DMS153 (cell line): ENCODE data around the gene OR5H2.
"Not testable (repeated sequence)": the region's sequence is repeated elsewhere in the genome, so short reads cannot be mapped to it uniquely, and the experiment has no call there.

Experiments used
- DNase-seq: peaks from one replicate; lab custom pipeline; 2025; lab: John Stamatoyannopoulos, UW

Gene OR5H2

DNA sequence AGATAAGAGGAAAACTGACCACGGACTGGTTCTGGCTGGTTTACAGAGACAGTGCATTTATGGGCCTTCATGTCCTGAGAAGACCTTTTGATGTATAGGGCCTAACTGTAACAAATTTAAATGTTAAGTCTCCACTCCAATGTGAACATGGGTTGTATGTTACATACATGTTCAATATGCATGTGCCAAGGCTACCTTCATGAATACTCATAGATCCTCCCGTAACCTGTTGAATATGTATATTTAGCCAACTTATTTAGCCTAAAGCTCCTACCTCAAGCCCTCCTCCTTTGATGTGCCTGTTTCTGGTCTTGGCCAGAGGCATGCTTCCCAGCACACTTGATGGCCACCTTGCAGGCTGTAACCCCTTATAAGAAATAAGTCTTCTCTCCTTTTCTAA, at the start of gene OR5H2:
Gene OR5H2, plus strand, starts transcription at position 301 of the 400 bp plus-strand sequence. CDS start 398 bp downstream, outside the sequence.
- no peak for DNase-seq

DNA sequence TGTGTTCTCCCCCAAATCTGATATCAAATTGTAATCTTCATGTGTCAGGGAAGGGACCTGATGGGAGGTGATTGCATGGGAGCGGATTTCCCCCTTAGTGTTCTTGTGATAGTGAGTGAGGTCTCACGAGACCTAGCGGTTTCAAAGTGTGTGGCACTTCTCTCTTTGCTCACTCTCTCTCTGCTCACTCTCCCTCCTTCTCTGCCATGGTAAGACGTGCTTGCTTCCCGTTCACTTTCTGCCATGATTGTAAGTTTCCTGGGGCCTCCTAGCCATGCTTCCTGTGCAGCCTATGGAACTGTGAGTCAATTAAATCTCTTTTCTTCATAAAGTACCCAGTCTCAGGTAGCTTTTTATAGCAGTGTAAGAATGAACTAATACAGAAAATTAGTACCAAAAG, 48.8 kb upstream of the OR5H2 start:
- no peak for DNase-seq

DNA sequence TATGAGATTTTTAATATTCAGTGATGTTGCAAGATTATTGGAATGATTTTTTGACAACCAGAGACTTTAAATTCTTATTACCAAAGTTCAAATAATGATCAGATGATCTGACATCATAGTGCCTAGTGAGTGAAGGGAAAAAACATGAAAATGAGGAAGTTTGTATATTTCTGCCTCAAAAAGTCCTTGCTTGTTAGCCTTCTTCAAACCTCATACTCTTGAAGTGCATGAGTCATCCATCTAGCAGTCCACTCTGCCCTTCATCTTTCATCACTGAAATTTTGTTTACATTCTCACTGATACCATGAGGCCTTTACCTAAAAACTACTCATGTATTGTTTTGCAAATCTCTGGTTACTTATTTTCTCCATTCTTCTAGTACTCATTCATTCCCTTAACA, 42.2 kb upstream of the OR5H2 start:
- DNase-seq: no peak

DNA sequence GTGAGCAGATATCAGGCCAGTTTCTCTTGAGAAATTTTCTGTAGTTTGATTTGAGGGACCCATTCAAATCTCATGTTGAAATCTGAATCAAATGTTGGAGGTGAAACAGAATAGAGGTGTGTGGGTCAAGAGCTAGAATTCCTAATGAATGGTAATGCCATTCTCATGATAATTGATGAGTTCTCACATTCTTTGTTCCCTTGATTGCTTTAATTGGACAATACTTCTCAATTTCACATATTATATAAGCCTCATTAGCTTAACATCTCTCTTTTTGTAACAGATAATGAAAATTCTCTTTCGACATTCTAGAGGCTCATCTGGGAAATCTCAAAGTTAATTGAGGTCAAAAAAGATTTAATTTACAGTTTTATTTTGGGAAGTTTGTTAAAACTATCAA, 40.1 kb upstream of the OR5H2 start:
- no peak for DNase-seq

DNA sequence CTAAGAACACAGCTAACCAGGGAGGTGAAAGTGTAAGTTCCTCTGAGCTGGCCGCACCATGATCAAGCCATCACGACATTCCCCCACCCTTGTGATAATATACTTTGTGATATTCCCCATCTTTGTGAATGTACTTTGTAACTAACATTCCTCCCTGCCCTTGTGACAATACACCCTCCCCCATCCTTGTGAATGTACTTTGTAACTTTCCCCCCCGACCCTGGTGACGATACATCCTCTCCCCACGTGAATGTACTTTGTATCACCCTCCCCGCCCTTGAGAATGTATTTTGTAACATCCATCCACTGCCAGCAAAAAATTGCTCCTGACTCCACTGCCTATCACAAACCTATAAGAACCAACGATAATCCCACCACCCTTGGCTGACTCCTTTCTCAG, 38.5 kb upstream of the OR5H2 start:
- no peak for DNase-seq

DNA sequence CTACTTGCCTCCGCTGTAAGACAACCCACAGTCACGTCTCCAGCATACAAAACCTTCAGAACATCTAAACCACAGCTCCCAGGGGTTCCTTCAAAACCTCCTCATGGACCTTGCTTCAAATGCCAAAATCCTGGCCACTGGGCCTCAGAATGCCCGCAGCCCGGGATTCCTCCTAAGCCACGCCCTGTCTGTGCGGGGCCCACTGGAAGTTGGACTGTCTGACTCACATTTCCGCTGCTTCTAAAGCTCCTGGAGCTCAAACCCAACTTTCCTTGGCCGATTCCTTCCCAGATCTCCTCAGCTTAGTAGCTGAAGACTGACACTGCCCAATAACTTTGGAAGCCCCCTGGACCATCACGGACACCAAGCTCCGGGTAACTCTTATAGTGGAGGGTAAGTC, 36.2 kb upstream of the OR5H2 start:
- DNase-seq: no peak

DNA sequence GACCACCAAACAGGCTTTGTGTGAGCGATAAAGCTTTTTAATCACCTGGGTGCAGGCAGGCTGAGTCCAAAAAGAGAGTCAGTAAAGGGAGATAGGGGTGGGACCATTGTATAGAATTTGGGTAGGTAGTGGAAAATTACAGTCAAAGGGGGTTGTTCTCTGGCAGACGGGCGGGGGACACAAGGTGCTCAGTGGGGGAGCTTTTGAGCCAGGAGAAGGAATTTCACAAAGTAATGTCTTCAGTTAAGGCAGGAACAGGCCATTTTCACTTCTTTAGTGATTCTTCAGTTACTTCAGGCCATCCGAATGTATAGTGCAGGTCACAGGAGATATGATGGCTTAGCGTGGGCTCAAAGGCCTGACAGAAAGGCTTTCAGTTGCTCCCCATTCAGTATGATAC, 26.3 kb upstream of the OR5H2 start:
- DNase-seq: not testable (repeated sequence)

DNA sequence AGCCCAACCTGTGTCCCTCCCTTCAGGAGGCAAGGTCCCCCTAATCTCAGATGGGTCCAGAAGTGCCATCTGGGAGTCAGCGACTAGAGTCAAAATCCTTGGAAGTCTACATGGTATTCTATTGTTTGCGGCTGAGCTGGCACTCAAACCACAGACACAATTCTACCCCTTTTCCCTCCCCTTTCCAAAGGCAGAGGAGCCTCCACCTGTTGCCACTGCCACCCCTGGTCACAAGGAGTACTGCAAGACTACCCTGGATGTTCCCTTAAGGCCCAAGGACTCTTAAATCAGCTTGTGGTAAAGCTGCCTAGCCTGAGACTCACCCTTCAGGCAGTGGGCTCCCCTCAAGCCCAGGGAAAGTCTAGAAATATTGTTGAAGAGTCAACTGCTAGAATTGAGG, 22.6 kb upstream of the OR5H2 start:
- no peak for DNase-seq

DNA sequence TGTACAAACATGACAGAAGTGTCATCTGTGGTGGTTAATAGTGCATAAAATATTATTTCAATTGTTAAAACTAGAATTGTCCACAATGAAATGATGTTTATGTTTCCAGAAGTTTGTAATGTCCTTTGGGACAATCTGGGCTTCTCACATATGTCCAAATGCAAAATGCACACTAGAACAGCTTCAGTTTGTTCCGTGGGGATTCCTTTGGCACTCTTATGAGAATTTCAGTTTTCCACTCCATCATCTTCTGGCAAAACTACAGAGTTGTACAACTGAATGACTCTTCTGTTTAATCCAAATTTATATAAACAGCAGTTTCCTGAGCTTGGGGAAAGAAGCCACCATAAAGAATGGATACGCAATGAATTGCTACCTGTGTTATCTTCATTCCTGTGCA, 20.3 kb upstream of the OR5H2 start:
- no peak for DNase-seq

DNA sequence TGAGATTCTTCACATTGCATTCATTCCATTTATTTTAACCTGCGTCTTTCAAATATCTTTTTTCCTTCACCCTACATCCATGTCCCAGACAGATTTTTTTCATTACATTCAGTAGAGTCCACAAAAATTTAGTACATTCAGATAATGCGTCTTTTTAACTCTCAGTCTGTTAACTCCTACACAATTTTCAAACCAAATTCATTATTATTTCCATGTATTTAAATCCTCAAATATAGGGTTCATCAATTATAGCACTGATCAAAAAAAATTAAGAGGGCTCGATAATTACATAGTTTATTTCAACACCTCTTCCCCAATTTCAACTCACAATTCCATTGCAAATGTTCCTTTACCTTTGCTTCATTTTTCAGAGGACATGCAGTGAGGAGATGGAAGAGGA, 18.4 kb upstream of the OR5H2 start, which contains the start of gene OR5H6:
Gene OR5H6, plus strand, starts transcription at position 301 of the 400 bp plus-strand sequence. Its CDS starts 89 bp downstream, at position 390.
- no peak for DNase-seq

DNA sequence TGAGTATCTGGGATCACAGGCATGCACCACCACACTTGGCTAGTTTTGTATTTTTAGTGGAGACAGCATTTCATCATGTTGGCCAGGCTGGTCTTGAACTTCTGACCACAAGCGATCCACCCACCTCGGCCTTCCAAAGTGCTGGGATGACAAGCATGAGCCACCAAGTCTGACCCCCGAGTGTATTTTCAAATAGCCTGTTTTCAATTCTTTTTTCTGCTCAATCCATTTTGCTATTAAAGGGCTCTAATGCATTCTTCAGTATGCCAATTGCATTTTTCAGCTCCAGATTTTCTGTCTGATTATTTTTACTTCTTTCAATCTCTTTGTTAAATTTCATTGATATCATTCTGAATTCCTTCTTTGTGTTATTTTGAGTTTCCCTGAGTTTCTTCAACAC, 12.5 kb upstream of the OR5H2 start:
- DNase-seq: no peak

DNA sequence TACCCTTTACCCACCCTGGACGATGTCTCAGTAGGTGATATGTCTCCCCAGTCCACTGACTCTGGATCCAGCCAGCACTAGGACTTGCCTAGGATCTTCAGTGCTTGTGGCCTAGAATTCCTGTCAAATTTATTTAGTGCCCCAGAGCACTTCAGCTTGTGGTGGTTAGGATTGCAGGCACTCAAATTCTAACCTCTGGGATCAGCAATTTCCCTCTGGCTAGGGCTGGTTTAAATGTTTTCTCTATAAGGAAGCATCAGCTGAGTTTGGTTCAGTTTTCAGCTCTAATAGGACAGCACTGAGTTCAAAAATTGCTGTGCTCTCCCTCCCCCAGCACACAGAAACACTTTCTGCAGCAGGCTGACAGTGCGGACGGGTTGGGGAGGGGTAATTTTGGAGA, 10.2 kb upstream of the OR5H2 start:
- DNase-seq: no peak

DNA sequence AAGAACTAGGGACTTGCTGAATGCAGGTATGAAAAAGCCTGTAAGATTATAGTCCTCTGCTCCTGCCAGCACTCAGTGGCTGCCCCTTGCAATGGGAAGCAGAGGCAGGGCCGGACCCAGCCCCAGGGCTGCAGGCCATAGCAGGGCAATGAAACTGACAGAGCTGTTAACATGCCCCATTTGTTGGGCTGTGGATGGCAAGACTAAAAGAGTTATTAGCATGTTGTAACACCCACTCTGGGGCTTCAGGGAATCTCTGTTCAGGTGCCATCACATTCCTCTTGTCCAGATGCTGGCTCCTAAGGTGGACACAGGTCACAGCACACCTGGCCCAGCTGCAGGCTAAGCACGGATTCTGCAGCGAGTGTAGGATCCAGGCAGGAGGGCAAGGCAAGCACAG, 7.4 kb upstream of the OR5H2 start:
- no peak for DNase-seq

DNA sequence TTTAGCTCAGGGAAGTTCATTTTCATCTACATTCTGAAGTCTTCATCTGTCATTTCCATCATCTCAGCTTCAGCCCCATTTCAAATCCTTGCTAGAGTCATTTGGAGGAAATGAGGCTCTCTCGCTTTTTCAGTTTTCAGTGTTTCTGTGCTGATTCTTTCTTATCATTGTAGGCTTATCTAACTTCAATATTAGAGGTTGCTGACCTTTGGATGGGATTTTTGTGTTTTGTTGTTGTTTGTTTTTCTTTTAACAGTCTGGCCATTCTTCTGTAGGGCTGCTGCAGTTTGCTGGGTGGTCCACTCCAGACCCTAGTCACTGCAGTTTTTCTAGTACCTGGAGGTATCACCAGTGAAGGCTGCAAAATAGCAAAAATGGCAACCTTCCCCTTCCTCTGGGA, 8.6 kb downstream of the OR5H2 start:
- no peak for DNase-seq

DNA sequence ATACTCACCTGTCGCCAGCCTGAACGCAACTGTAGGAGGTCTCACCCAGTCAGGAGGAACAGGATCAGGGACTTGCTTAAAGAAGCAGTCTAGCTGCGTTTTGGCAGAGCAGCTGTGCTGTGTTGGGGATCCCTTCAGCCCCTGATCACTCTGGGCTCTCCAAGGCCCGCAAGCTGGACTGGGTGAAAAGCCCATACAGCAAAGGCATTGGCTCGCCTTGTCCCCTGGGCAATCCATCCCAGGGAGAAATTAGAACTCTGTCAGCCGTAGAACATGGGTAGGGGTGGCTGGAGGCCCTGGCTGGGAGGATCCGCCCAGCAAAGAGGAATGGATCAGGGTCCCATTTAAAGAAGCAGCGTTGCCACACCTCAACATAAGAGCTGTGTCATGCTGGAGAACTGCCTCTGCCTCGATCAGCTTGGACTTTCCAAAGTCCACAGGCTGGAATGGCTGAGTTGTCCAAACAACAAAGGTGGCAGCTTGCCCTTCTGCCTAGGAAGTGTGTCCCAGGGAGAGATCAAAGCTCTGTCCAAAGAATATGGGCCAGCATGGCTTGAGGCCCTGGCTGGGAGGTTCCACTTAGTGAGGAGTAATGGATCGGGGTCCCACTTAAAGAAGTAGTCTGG, 9.1 kb downstream of the OR5H2 start:
- no peak for DNase-seq

DNA sequence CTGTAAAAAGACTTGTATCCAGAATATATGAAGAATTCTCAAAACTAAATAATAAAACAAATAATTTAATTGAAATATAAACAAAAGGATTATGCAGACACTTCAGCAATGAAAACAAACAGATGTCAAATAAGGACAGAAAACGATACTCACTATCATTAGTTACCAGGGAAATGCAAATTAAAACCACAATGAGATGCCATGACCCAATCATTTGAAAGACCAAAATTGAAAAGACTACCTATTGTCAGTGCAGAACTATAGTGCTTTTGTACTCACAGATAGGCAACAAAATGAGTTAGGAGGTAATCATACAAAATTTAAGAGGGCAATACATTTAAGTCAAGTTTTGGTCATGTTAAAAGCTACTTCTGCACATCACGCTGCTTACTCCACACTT, 39.8 kb downstream of the OR5H2 start:
- no peak for DNase-seq

DNA sequence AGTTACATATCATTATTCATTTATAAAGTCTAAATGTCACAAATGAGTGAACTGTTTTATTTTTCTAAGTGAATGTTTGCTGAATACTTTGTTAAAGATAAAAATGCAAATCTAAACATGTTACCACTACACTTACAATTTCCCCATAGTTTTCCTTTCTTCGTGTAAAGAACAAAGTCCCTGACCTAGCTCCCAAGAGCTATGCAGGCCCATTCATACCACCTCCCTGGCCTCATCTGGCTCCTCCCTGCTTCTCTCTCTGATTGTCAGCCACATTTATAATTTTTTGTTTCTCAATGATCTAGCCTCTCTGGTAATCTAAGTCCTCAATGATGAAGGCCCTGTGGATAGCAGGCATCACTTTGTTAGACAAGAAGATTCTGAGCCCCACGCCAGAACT, 40.4 kb downstream of the OR5H2 start:
- DNase-seq: no peak

DNA sequence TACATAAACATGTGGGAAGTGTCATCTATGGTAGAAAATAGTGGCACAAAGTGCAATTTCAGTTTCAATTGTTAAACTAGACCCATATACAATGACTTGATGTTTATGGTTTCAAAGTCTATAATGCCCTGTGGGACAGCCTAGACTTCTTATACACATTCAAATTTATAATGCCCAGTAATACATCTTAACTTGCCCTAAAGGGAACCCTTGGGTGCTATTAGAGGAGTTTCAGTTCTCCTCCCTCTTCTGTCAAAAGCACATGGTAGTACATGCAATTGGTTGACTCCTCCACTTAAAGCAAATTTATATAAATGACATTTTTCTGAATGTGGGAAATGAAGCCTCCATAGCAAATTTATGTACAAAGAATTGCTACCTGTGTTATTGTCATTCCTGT, 41.1 kb downstream of the OR5H2 start:
- no peak for DNase-seq

DNA sequence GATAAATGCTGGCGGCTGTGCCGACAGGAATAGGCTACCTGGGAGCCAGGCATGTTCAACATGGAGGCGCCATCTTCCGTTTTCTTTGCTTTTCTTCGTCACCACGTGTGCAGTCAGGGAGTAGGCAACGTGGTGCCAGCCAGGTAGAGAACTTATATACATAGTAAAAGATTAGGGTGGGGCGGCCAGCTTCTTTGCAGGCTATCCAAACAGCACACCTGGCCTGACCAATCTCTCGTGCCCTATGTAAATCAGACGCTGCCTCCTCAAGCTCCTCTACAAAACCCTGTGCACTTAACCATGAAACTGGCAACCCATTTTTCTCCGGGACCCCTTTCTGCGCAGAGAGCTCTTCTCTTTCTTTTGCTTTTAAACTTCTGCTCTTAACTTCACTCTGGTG, 42.8 kb downstream of the OR5H2 start:
- DNase-seq: no peak

DNA sequence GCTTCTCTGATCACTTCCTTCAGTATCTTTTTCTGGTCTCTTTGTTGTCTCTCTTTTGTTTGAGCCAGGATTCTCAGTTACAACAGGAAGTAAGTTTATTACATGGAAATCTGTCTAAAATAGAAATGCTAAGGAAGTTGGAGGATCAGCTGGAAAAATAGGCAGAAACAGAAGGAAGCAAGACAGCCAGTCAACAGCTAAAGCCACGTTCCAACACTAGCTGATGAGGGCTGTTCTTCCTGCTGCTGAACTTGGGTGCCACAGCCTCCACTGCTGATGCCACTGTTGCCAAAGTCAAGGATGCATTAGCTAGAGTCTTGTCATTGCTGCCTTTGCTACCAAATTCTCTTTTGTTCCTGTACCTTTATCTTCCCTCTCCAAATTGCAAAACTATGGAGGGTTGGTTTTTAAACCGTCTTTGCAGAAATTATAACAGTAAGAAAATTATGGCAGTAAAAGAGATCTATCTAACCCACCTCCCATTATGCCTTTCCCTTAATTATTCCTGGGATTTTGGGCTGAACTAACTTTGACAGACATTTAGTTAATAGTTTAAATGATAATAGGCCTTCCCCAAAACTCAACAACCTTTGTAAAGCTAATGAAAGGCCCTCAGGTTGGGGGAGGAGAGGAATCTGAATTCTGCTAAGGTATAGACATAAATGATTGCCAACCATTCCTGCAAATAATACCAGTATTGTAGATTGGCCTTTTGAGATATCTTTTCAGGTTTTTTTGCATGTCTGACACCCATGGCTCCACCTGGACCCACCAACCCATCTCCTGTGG, 44.0 kb downstream of the OR5H2 start:
- no peak for DNase-seq

DNA sequence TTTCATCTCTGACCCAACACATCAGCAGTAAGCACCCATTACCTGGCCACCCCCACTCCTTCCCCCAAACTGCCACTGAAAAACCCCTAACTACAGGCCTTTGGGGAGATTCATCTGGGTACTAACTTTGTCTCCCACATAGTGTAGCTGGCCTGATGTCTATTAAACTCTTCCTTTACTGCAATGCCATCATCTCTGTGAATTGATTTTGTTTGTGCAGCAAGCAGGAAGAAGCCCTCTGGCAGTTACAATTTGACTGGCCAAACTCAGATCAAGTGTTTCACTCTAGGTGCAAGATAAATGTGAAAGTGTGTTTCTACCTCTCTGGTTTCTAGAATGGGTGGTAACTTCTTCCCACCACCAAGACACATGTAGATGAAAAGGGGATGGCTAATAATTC, 44.6 kb downstream of the OR5H2 start:
- no peak for DNase-seq

DNA sequence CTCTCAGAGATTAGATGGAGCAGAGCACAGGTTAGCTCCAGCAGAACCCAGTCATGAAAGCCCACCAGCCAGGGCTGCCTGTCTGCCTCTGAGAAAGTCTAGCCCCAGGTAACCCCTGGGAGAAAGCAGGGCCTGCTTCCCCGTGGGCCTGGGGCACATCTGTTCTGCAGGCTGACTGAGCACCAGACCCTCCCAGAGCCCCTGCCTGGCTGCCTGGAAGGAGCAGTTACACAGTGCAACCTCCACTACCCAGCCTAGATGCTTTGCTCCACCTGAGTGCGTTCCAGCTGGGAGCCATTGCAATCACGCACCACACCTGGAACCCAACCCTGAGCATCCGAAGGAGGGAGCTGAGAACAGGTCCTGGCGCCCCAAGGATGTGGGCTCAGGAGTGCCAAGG, 46.6 kb downstream of the OR5H2 start:
- no peak for DNase-seq

DNA sequence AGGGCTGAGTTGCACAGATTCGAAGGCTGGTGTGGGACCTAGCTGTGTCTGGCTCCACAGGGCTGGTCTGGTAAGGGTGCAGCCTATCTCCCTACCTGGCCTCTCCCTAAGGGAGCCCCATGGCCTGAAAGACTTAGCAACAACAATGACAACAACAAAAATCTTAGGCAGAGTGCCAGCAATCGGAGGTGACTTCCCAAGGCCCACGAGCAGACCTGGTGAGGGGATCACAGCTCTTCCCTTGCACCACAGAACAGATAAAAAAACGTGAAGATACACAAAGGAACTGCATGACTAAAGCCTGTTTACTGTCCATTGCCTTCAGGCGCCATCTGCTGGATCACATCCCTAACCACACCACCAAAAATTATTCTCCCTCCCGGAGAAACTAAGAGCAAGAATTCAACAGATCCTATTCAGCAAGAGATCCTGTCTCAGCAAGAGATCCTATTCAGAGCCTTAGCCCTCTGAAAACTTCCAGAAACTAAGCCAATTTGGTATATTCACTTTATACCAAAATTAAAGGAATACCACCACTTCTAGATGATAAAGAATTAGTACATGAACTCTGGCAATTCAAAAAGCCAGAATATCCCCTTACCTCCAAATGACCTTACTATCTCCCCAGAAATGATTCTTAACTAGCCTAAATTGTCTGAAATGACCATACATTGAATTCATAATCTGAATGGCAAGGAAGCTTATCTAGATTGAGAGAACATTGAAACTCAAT, 47.3 kb downstream of the OR5H2 start:
- DNase-seq: peak; percentile 32
